Tibial nerve (tissue), 4 donors: Measurements from ENCODE around the gene CCDC14.

ENCODE experiments used
- EP300 ChIP-seq, 2 donors: sonication (generic); formaldehyde crosslinking; IDR thresholded peaks; one replicate each; pipeline ENCODE4 v1.6.1; 2017; ENCODE audit warnings: antibody characterized with exemption in 2 of 2, mild to moderate bottlenecking in 1 of 2
- POLR2A ChIP-seq, 2 donors: fragments of 450-650 bp; IDR thresholded peaks; one replicate each; pipeline ENCODE4 v1.6.1; 2017; ENCODE audit warnings: antibody characterized with exemption in 2 of 2, mild to moderate bottlenecking in 2 of 2, moderate library complexity in 2 of 2
- TF ChIP-seq, protein P1 (sequence below), 5 experiments: fragments of 200-600 bp in 3 of 5; fragments of 450-650 bp in 2 of 5; sonication (generic) in 3 of 5; IDR thresholded peaks; one replicate each; pipeline ENCODE4 v1.5.1; 2016 to 2019; ENCODE audit warnings: antibody characterized with exemption in 5 of 5, mild to moderate bottlenecking in 3 of 5, moderate library complexity in 2 of 5

DNA sequence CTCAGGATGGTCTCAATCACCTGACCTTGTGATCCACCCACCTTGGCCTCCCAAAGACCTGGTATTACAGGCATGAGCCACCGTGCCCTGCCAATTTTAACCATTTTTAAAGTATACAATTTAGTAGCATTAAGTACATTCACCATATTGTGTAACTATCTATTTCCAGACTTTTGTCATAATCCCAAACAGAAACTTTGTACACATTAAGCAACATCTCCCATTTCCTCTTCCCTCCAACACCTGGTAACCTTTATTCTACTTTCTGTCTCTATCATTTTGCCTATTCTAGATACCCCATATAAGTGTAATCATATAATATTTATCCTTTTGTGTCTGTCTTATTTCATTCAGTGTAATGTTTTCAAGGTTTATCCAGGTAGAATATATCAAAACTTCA lies 68.0 kb downstream of the CCDC14 start:
- TF ChIP-seq POLR2A (IDR thresholded peaks at IDR 0.05), result no peak
- TF ChIP-seq, protein P1, sequence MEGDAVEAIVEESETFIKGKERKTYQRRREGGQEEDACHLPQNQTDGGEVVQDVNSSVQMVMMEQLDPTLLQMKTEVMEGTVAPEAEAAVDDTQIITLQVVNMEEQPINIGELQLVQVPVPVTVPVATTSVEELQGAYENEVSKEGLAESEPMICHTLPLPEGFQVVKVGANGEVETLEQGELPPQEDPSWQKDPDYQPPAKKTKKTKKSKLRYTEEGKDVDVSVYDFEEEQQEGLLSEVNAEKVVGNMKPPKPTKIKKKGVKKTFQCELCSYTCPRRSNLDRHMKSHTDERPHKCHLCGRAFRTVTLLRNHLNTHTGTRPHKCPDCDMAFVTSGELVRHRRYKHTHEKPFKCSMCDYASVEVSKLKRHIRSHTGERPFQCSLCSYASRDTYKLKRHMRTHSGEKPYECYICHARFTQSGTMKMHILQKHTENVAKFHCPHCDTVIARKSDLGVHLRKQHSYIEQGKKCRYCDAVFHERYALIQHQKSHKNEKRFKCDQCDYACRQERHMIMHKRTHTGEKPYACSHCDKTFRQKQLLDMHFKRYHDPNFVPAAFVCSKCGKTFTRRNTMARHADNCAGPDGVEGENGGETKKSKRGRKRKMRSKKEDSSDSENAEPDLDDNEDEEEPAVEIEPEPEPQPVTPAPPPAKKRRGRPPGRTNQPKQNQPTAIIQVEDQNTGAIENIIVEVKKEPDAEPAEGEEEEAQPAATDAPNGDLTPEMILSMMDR (IDR thresholded peaks at IDR 0.05), result no peak
- no peak for TF ChIP-seq EP300 (IDR thresholded peaks at IDR 0.05)
